GM18526 (cell line): ENCODE measurements around the gene RUSF1.

Source experiments
- POLR2A ChIP-seq: IDR thresholded peaks from 3 replicates; pipeline ENCODE4 v1.6.1; 2011; ENCODE audit not compliant: insufficient read length; ENCODE audit errors: extremely low read depth

The RUSF1 gene

DNA sequence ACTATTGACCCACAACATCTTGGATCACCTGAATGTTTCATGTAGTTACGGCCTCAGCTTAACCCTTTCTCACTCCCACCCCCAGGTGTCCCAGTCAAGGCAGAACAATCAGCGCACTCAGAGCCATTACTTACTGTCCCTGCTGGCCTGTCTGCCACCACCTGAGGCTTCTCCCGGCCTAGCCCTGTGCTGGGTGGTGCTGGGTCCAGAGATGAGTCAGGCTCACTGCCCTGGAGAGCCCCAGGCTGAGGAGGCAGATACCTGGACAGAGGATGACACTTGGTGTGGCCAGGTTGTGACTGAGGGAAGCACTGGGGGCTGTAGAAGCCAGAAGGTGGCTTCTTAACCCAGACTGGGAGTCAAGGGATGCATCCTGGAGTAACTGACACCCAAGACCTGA is 29.2 kb downstream of the RUSF1 start:
- TF ChIP-seq POLR2A: no peak

DNA sequence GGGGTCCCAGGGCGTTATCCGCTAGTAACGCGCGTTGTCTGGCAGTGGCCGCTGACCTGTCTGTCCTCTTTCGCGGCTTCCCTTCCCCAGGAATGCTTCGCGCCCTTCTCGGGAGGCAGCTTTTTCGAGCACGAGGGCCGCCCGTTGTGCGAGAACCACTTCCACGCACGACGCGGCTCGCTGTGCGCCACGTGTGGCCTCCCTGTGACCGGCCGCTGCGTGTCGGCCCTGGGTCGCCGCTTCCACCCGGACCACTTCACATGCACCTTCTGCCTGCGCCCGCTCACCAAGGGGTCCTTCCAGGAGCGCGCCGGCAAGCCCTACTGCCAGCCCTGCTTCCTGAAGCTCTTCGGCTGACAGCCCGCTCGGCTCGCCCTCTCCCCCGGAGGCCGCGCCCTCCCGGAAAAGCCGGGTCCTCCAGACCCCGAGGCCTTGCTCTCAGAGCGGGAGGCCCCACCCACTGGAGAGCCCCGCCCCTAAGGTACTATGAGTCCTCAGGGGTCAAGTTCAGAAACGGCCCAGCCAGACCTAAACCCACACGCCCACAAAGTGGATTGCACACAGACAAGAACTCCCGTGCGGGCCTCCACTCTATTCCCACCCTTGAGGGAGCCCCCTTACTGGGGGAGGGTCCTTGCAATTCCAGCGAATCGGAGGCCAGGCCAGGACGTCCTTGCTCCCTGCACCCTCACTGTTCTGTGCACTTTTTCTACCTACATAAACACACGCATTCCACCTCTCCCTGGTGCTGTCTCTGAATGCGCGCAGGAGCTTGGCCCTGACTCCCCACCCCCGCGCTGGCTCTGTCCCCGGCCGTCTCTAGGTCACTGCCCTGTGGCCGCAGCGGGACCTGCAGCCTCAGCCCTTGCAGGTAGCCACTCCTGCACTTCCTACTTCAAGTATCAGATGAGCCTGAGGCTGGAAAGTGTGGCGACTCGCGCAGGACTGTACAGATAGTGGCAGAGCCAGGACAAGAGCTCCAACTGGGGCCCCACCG is 30.7 kb downstream of the RUSF1 start:
- TF ChIP-seq POLR2A: no peak

GRCh38 chr16:31476303-31477219 is 31.6 kb downstream of the RUSF1 start:
- peak; percentile 55 for TF ChIP-seq POLR2A

DNA sequence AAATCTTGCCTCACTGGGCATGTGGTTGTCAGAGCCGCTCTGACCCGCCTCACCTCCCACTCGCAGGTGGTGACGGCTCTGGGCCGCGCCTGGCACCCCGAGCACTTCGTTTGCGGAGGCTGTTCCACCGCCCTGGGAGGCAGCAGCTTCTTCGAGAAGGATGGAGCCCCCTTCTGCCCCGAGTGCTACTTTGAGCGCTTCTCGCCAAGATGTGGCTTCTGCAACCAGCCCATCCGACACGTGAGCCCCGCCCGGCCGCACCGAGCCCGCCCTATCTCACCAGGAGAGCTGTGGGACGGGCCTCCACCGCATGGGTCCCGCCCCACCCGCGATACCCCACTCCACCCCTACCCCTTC is 32.3 kb downstream of the RUSF1 start:
- no peak for TF ChIP-seq POLR2A

GRCh38 chr16:31474773-31475738 is 33.1 kb downstream of the RUSF1 start:
- TF ChIP-seq POLR2A: no peak

- TF ChIP-seq POLR2A: no peak
These were observed 33.9 kb downstream of the RUSF1 start for GRCh38 chr16:31474173-31474714.

DNA sequence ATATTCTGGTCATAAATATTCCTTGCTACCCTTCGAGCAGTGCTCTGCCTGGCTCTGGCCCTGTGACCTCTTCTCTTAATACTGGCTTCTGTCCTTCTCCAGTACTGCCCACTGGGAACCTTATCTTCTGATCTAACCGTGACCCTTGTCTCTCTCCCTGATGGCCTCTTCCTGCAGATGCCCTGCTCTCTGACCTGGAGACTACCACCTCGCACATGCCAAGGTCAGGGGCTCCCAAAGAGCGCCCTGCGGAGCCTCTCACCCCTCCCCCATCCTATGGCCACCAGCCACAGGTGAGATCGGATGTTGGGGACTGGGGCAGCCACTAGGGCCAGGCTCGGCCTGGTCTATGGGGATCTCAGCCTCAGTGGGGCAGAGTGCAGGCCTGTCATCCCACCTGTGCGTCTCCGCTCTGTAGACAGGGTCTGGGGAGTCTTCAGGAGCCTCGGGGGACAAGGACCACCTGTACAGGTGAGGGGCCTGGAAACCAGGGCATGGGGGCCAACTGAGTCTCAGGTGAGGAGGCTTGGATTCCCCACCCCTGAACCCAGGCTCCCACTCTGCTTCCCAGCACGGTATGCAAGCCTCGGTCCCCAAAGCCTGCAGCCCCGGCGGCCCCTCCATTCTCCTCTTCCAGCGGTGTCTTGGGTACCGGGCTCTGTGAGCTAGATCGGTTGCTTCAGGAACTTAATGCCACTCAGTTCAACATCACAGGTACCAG is 34.8 kb downstream of the RUSF1 start:
- no peak for TF ChIP-seq POLR2A

GRCh38 chr16:31472709-31473203 is 35.4 kb downstream of the RUSF1 start:
- no peak for TF ChIP-seq POLR2A

DNA sequence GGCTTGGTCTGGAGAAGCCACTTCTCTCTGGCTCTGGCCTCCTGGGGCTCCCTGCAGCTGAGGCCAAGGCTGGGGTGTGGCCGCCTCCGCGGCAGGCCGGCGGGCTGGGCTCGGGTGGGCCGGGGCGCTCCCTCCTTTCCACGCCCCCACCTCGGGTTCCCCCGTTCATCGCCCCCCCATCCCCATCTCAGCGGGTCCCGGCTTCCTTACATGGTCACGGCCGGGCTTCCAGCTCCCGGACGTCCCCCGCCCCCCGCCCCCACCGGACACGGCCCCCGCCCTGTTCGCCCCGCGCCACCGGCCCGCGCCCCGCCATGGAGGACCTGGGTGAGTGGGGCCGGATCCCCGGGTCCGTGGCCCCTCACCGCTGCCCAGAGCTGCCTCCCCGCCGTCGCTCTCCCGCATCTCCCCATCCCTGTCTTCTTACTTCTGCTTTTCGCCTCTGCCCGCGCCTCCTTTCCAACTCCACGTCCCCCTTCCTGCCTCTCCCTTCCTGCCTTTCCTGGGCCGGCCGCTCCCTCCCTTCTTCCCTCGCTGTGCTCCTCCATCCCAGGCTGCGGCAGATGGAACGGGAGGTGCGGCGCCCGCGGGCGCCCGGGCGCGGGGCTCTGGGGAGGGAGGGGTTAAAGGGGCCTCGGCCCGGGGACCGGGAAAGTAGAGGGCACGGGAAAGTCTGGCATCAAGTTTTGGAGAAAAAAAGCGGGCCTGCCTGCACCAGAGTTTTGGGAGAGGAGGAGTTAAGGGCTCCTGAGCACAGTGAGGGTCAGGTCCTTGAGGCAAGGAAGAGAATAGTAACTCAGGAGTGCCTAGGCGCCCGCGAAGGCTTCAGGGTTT is 36.1 kb downstream of the RUSF1 start, which contains the start of gene TGFB1I1:
Gene TGFB1I1 (plus strand): TSS at position 278 of the 834 bp plus-strand sequence. CDS start 37 bp downstream, at position 315.
- no peak for TF ChIP-seq POLR2A

DNA sequence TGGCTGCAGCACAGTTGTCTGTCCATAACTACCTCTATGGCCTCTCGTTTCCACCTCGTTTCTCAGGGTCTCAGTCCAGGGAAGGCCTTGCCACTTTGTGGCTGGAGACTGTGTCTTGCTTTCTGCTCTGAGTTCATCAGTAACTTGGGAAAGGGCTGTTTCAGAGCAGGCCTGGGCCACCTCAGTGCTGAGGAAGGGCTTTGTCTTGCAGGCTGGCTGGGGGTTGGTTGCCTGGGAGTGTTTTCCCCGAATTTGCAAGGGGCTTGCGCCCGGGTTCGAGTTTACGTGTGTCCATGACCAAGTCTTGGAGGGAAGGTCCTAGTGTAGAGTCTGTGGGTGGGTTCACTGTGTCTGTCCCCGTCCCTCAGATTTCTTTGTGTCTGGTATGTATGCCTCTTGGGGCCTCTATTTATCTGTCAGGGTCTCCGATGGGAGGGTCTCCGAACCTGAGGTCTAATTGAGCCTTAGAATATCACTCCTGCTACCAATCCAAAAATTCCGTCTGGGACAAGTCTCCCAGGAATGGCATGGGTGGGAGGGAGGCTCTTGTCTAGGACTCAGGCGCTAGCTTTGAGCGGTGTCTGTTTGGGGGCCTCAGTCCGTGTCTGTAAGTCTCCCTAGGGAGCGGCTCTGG is 36.8 kb downstream of the RUSF1 start:
- no peak for TF ChIP-seq POLR2A

GRCh38 chr16:31470615-31471014 is 37.6 kb downstream of the RUSF1 start:
- no peak for TF ChIP-seq POLR2A

DNA sequence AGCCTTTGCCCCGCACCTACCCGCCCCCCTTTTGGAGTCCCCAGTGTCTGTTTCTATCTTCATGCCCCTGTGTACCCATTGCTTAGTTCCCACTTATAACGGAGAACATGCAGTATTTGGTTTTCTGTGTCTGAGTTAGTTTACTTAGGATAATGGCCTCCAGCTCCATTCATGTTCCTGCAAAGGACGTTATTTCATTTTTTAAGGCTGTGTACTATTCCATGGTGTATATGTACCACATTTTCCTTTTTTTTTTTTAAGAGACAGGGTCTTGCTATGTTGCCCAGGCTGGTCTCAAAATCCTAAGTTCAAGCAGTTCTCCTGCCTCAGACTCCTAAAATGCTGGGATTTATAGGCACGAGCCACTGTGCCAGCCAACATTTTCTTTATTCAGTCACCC is 40.3 kb downstream of the RUSF1 start:
- no peak for TF ChIP-seq POLR2A
